ENCODE data around the gene TTC14. TPM values are rescaled to one million over a fixed set of nuclear protein-coding genes. Genes with fewer than 3 reads are reported as not detected.

TTC14 gene
- total and polyA plus RNA-seq, 10 of the 15 experiments (the other 5 are each of a cell fraction or from before 2014, with no cell fraction given): 14.0 to 81.5 (median 29.4) TPM

DNA sequence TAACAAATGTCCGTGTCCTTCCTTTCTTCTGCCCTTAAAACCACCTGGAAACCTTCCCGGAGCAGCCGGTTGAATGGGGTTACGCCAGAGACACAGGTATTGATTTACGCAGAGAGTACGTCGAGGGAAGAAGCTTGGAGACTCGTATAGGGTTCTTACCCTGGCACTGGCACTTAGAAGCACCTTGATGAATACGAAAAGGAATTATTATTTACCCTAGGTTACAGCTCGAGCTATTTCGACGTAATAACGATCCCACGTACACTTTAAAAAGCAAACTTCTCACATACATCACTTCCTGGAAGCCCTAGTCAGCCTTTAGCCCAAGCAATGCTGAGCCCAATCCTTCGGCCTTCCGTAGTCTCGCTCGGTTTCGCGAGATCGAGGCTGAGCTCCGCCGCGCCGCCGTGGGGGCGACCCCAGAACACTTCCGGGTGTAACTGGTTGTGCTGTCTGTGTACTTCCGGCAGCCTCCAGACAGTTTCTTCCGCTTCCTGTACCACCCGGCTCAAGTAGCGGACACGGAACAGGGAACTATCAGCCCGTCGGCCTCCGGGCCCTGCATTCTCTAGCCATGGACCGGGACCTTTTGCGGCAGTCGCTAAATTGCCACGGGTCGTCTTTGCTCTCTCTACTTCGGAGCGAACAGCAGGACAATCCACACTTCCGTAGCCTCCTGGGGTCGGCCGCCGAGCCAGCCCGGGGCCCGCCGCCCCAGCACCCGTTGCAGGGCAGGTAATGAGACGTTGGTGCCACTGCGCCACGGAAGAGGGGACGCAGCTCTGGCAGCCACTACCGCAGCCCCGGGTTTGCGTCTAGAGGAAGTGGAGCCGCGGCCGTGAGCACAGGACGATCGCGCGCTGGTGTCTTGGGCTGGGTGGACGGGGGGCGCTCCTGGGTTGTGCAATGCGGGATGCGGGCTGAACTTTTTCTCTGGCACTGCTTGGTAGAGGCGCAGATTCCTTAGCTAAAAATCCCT lies at the start of gene TTC14 (continued):
- peak; percentile 62; the same call in 1 of the 2 replicates for TF ChIP-seq SPI1 (IDR thresholded peaks at IDR 0.05; ENCODE audit: borderline replicate concordance, insufficient read depth, low read depth, low read length)
- peak; percentile 53 for TF ChIP-seq SIX5 (IDR thresholded peaks at IDR 0.05; ENCODE audit: low read depth, low read length, severe bottlenecking)
- TF ChIP-seq SP1 (IDR thresholded peaks at IDR 0.05; ENCODE audit: low read depth, low read length): no peak
- peak; percentile 89 for TF ChIP-seq GATAD2B (conservative IDR thresholded peaks at IDR 0.05; ENCODE audit: low read depth)
- peak; percentile 25; the same call in 1 of the 2 replicates for TF ChIP-seq MYB (IDR thresholded peaks at IDR 0.05; ENCODE audit: borderline replicate concordance, low read depth, low read length)
- peak; percentile 3; the same call in 1 of the 2 replicates for TF ChIP-seq BCL11A (IDR thresholded peaks at IDR 0.05; ENCODE audit: low read depth, low read length)

DNA sequence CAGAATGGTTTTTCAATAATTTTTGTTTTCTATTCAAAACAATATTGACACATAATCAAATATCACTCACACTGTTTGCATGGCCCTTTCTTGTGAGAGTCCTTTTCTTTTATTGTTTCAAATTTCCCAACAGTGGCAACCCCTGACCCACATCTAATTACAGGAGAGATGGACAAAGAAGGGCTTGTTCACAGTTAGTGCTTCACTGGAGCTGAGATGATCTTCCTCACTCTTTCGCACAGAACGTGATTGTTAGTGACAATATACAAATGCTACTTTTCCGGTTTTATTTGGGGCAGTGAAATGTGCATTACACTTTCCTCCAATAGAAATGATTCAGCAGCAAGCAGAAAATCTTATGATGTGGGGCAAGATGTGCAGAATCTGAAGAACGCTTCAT lies 38.6 kb upstream of the TTC14 start:
- H3K27me3 ChIP-seq (replicated peaks in 1 of 2; ENCODE audit: control insufficient read depth in 2 of 2, insufficient read depth in 2 of 2, low read length in 1 of 2): no peaks in the 10 kb centered on the region
- no peaks in the 10 kb centered on the region for H3K9me3 ChIP-seq (replicated peaks; ENCODE audit: control insufficient read depth, insufficient read depth, low read length)
- H3K9ac ChIP-seq (ENCODE audit: control insufficient read depth, insufficient read depth, low read length): no peak overlapping the region
- CTCF ChIA-PET: interaction anchor here (0.7 kb wide), 1 partner anchor 40 kb away, joined by 3 read pairs; no protein-coding TSS in a partner anchor
- ATAC-seq (no peak), DNase-seq (ENCODE audit: low read depth, low spot score) (no peak), FAIRE-seq (no peak)
- intact Hi-C loops (cut with micrococcal nuclease; ENCODE audit: unreplicated experiment): no loop called here
- RAD21 ChIA-PET (ENCODE audit: unreplicated experiment): no interaction called here
- H3K4me2 ChIP-seq (ENCODE audit: control insufficient read depth, insufficient read depth): no peak overlapping the region
- H2AFZ ChIP-seq (ENCODE audit: control insufficient read depth, low read depth, low read length): no peak overlapping the region
- no peaks in the 10 kb centered on the region for H4K20me1 ChIP-seq (ENCODE audit: control insufficient read depth, insufficient read depth)
- no peak overlapping the region for H3K27ac ChIP-seq (ENCODE audit: control insufficient read depth, insufficient read depth)
- WGBS (ENCODE audit: insufficient coverage, insufficient replicate concordance, low lambda C conversion rate, missing lambda C conversion rate): 66% methylated on average over 4 of the region's 4 CpGs
- no TSS peak for BruUV-seq (replicated peaks)
- POLR2A ChIA-PET: no interaction called here
- H3K79me2 ChIP-seq (ENCODE audit: control insufficient read depth, insufficient read depth, low read length): no peaks in the 10 kb centered on the region
- no peaks in the 10 kb centered on the region for H3K36me3 ChIP-seq (ENCODE audit: control insufficient read depth in 2 of 2, insufficient read depth in 2 of 2, low read length in 1 of 2)
- no peak overlapping the region for H3K4me3 ChIP-seq
- in situ Hi-C loops (cut with MboI): no loop called here
- SMC1A ChIA-PET (ENCODE audit: uncharacterized antibody, unreplicated experiment): no interaction called here
- H3K4me1 ChIP-seq (ENCODE audit: control insufficient read depth, insufficient read depth, low read length): no peaks in the 10 kb centered on the region
- TF ChIP-seq STAT3 (IDR thresholded peaks at IDR 0.05; ENCODE audit: low read depth, low read length) (no peak), CHD2 (IDR thresholded peaks at IDR 0.05; ENCODE audit: borderline replicate concordance, low read depth, low read length) (no peak)
